ENCODE results near the gene IFIT1B.
"Not testable (repeated sequence)": the region's sequence is repeated elsewhere in the genome, so short reads cannot be mapped to it uniquely, and the experiment has no call there.

IFIT1B gene

GRCh38 chr10:89377705-89378637 is at the start of gene IFIT1B:
Gene IFIT1B (plus strand): TSS chr10:89378056. CDS start chr10:89378136, 80 bp downstream.
- no peak for DNase-seq (ENCODE audit: low read depth in 2 of 2)

- DNase-seq (ENCODE audit: low read depth in 2 of 2): no peak
Observed at GRCh38 chr10:89329151-89329550, 48.7 kb upstream of the IFIT1B start.

GRCh38 chr10:89330014-89330413 is 47.8 kb upstream of the IFIT1B start:
- not testable (repeated sequence) for DNase-seq (ENCODE audit: low read depth in 2 of 2)

GRCh38 chr10:89330537-89331212 is 47.2 kb upstream of the IFIT1B start:
- no peak for DNase-seq (ENCODE audit: low read depth in 2 of 2)

GRCh38 chr10:89331487-89332122 is 46.3 kb upstream of the IFIT1B start:
- not testable (repeated sequence) for DNase-seq (ENCODE audit: low read depth in 2 of 2)

- no peak for DNase-seq (ENCODE audit: low read depth in 2 of 2)
Observed at GRCh38 chr10:89332123-89332633, 45.7 kb upstream of the IFIT1B start.

- no peak for DNase-seq (ENCODE audit: low read depth in 2 of 2)
Observed at GRCh38 chr10:89335226-89335625, 42.6 kb upstream of the IFIT1B start.

GRCh38 chr10:89336241-89336640 is 41.6 kb upstream of the IFIT1B start:
- DNase-seq (ENCODE audit: low read depth in 2 of 2): no peak

- no peak for DNase-seq (ENCODE audit: low read depth in 2 of 2)
Observed at GRCh38 chr10:89337484-89337883, 40.4 kb upstream of the IFIT1B start.

GRCh38 chr10:89338713-89339112 is 39.1 kb upstream of the IFIT1B start:
- no peak for DNase-seq (ENCODE audit: low read depth in 2 of 2)

- no peak for DNase-seq (ENCODE audit: low read depth in 2 of 2)
Observed at GRCh38 chr10:89339875-89340274, 38.0 kb upstream of the IFIT1B start.

- DNase-seq (ENCODE audit: low read depth in 2 of 2): no peak
Observed at GRCh38 chr10:89341649-89342048, 36.2 kb upstream of the IFIT1B start.

GRCh38 chr10:89342206-89342958 is 35.5 kb upstream of the IFIT1B start:
- no peak for DNase-seq (ENCODE audit: low read depth in 2 of 2)

- no peak for DNase-seq (ENCODE audit: low read depth in 2 of 2)
Observed at GRCh38 chr10:89343089-89343767, 34.6 kb upstream of the IFIT1B start.

GRCh38 chr10:89344156-89344555 is 33.7 kb upstream of the IFIT1B start:
- DNase-seq (ENCODE audit: low read depth in 2 of 2): no peak

- no peak for DNase-seq (ENCODE audit: low read depth in 2 of 2)
Observed at GRCh38 chr10:89345367-89346000, 32.4 kb upstream of the IFIT1B start.

GRCh38 chr10:89346405-89347254 is 31.2 kb upstream of the IFIT1B start:
- no peak for DNase-seq (ENCODE audit: low read depth in 2 of 2)

GRCh38 chr10:89347701-89348457 is 30.0 kb upstream of the IFIT1B start:
- no peak for DNase-seq (ENCODE audit: low read depth in 2 of 2)

GRCh38 chr10:89348481-89348880 is 29.4 kb upstream of the IFIT1B start:
- DNase-seq (ENCODE audit: low read depth in 2 of 2): no peak
